T-cell (primary cell): ENCODE results near the gene ALG14. TPM values are rescaled to one million over a fixed set of nuclear protein-coding genes. Genes with fewer than 3 reads are reported as not detected.
"Not testable (repeated sequence)": the region's sequence is repeated elsewhere in the genome, so short reads cannot be mapped to it uniquely, and the experiment has no call there.

ENCODE experiments used
- ATAC-seq, 4 experiments: fragments of 200-7000 bp in 3 of 4; fragments of 150-1000 bp in 1 of 4; cut with Tn5 transposase; replicated peaks in 1 of 4; 1 replicate in 3 of 4; 2 replicates in 1 of 4; pipeline ENCODE4 v1.10.0; 2021; ENCODE audit warnings: moderate library complexity in 3 of 4, mild to moderate bottlenecking in 2 of 4, moderate number of reproducible peaks in 1 of 4
- CTCF ChIA-PET, 2 donors: fragments of 300-600 bp; sonication (Branson Sonifier 250); formaldehyde crosslinking; loops; one replicate each; lab custom pipeline; 2022; ENCODE audit warnings: antibody characterized with exemption in 2 of 2; lab: Charles Lee
- POLR2A ChIA-PET, 2 donors: fragments of 300-600 bp; sonication (Branson Sonifier 250); formaldehyde crosslinking; loops; one replicate each; lab custom pipeline; 2022; ENCODE audit warnings: antibody characterized with exemption in 2 of 2; lab: Charles Lee
- DNase-seq, 35 experiments: peaks; one replicate each; pipeline versions ENCODE4 v3.0.0 to v3.0.0-alpha.2; 2013 to 2023
- H3K27ac ChIP-seq: one replicate; pipeline ENCODE4 v1.5.1; 2013; ENCODE audit warnings: low read length
- H3K27me3 ChIP-seq, 2 experiments: replicated peaks in 1 of 2; 1 replicate in 1 of 2; 2 replicates in 1 of 2; pipeline versions ENCODE4 v1.6.1 to v1.7.0; 2013; ENCODE audit warnings: low read length in 1 of 2, mixed read lengths in 1 of 2; ENCODE audit not compliant: control insufficient read depth in 2 of 2, insufficient read depth in 2 of 2; ENCODE audit errors: extremely low read depth in 1 of 2
- H3K36me3 ChIP-seq, 2 donors: 1 replicate in 1 of 2; 2 replicates in 1 of 2; pipeline versions ENCODE4 v1.6.1 to v1.7.0; 2013; ENCODE audit warnings: low read length in 1 of 2; ENCODE audit not compliant: control insufficient read depth in 2 of 2, insufficient read depth in 1 of 2; ENCODE audit errors: extremely low read depth in 1 of 2
- H3K4me1 ChIP-seq, 2 experiments: 1 replicate in 1 of 2; 2 replicates in 1 of 2; pipeline versions ENCODE4 v1.6.1 to v1.7.0; 2013; ENCODE audit warnings: low read length in 2 of 2, mixed read lengths in 1 of 2; ENCODE audit not compliant: insufficient read depth in 2 of 2, control insufficient read depth in 1 of 2; ENCODE audit errors: extremely low read depth in 1 of 2
- H3K4me3 ChIP-seq, 2 donors: 1 replicate in 1 of 2; 2 replicates in 1 of 2; pipeline versions ENCODE4 v1.5.1 to v1.7.0; 2013; ENCODE audit warnings: mild to moderate bottlenecking in 2 of 2, low read length in 1 of 2, moderate library complexity in 1 of 2; ENCODE audit not compliant: control insufficient read depth in 1 of 2; ENCODE audit errors: extremely low read depth in 1 of 2
- H3K9me3 ChIP-seq: 2 replicates; pipeline ENCODE4 v1.7.0; 2013
- H3K27ac Mint-ChIP-seq, 2 donors: one replicate each; pipeline ENCODE4 v1.8.0; 2020 to 2021; ENCODE audit warnings: mild to moderate bottlenecking in 2 of 2, mixed read lengths in 2 of 2
- H3K27me3 Mint-ChIP-seq, 2 donors: one replicate each; pipeline ENCODE4 v1.8.0; 2021 to 2022; ENCODE audit warnings: mixed read lengths in 2 of 2
- H3K36me3 Mint-ChIP-seq: one replicate; pipeline ENCODE4 v1.8.0; 2021; ENCODE audit warnings: mixed read lengths
- H3K4me1 Mint-ChIP-seq, 3 donors: one replicate each; pipeline ENCODE4 v1.8.0; 2020 to 2022; ENCODE audit warnings: mixed read lengths in 3 of 3, mild to moderate bottlenecking in 1 of 3
- H3K4me3 Mint-ChIP-seq, 3 donors: one replicate each; pipeline ENCODE4 v1.8.0; 2020 to 2022; ENCODE audit warnings: mild to moderate bottlenecking in 3 of 3, mixed read lengths in 3 of 3, moderate library complexity in 3 of 3
- H3K9me3 Mint-ChIP-seq, 3 donors: one replicate each; pipeline ENCODE4 v1.8.0; 2020 to 2022; ENCODE audit warnings: mixed read lengths in 3 of 3
- WGBS: methylation state at CpG from one replicate; pipeline ENCODE4 v1.1.5; 2013; ENCODE audit warnings: missing lambda C conversion rate; ENCODE audit not compliant: insufficient coverage; 5-methylcytosine and 5-hydroxymethylcytosine counted together
- total RNA-seq, 35 experiments: library from RNA in 6 of 35; stranded (reverse) in 6 of 35; fragments of 120-200 nt in 1 of 35; gene quantifications; one replicate each; pipeline versions ENCODE4 v1.2.1 to v1.2.4 and lab custom pipeline; 2013 to 2026

ALG14 gene
- total RNA-seq, 5 donors from 2014 or later (not counting 1 experiment from before 2014, with no cell fraction given) = 0.40 to 2.3 (median 1.7) TPM

GRCh38 chr1:95093296-95093695, 20.5 kb upstream of the ALG14 start:
- Histone ChIP-seq H3K36me3 (no peaks in the 10 kb centered on the region), H3K4me3 (no peak overlapping the region), H3K4me1 (no peaks in the 10 kb centered on the region), H3K27me3 (peaks cover 0 to 8% of the 10 kb centered on the region in 2 experiments), H3K9me3 (no peaks in the 10 kb centered on the region), H3K27ac (no peak overlapping the region)
- Mint-ChIP-seq H3K9me3 (no peaks in the 10 kb centered on the region), H3K4me1 (no peaks in the 10 kb centered on the region), H3K36me3 (no peaks in the 10 kb centered on the region), H3K4me3 (no peak overlapping the region), H3K27me3 (peaks cover 10 to 23% of the 10 kb centered on the region in 2 donors), H3K27ac (no peak overlapping the region)
- ChIA-PET POLR2A (no interaction called here), CTCF (no interaction called here)
- 50% methylated on average over 1 of the region's 1 CpG for WGBS
- no peak for ATAC-seq
- DNase-seq = no peak

DNA sequence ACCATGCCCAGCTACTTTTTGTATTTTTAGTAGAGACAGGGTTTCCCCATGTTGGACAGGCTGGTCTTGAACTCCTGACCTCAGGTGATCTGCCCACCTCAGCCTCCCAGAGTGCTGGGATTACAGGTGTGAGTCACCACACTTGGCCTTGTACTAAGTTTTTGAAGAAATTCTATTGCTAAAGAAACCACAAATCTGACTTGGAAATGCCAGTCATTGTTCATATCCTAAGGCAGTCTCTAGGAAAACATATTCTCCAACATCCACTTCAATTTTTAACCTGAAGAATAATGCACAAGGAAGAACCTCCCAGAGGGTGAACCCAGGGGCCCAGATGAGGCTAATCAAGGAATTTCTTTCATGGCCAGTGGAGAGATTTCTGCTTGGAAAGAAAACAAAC, 20.1 kb upstream of the ALG14 start:
- H3K27ac ChIP-seq, H3K4me3 Mint-ChIP-seq, ATAC-seq, H3K27me3 ChIP-seq, H3K27ac Mint-ChIP-seq, H3K9me3 ChIP-seq, CTCF ChIA-PET, H3K4me1 Mint-ChIP-seq, H3K36me3 Mint-ChIP-seq, POLR2A ChIA-PET, DNase-seq, H3K36me3 ChIP-seq, H3K4me1 ChIP-seq, H3K9me3 Mint-ChIP-seq, H3K4me3 ChIP-seq: not testable (repeated sequence)
- peaks cover 10 to 23% of the 10 kb centered on the region in 2 donors for H3K27me3 Mint-ChIP-seq

DNA sequence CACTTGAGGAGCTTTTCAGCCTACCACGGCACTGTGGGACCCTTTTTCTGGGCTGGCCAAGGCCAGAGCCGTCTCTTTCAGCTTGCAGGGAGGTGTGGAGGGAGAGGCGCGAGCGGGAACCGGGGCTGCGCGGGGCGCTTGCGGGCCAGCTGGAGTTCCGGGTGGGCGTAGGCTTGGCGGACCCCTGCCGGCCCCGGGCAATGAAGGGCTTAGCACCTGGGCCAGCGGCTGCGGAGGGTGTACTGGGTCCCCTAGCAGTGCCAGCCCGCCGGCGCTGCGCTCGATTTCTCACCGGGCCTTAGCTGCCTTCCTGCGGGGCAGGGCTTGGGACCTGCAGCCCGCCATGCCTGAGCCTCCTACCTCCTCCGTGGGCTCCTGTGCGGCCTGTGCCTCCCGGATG, 18.5 kb upstream of the ALG14 start:
- ATAC-seq, H3K9me3 Mint-ChIP-seq, H3K4me3 Mint-ChIP-seq, H3K36me3 Mint-ChIP-seq, H3K4me1 Mint-ChIP-seq, H3K9me3 ChIP-seq, H3K27ac Mint-ChIP-seq, CTCF ChIA-PET, POLR2A ChIA-PET, H3K36me3 ChIP-seq, DNase-seq, H3K4me1 ChIP-seq, H3K27me3 ChIP-seq, H3K27ac ChIP-seq, H3K4me3 ChIP-seq: not testable (repeated sequence)
- peaks cover 12 to 25% of the 10 kb centered on the region in 2 donors for H3K27me3 Mint-ChIP-seq
- 86% methylated on average over 18 of the region's 28 CpGs for WGBS

- no peak overlapping the region for H3K4me3 Mint-ChIP-seq
- CTCF ChIA-PET = no interaction called here
- H3K4me1 Mint-ChIP-seq = peaks cover 0 to under 1% (median 0%) of the 10 kb centered on the region in 3 donors
- no peak overlapping the region for H3K27ac Mint-ChIP-seq
- no peak overlapping the region for H3K4me3 ChIP-seq
- no peaks in the 10 kb centered on the region for H3K9me3 ChIP-seq
- peaks cover 12 to 20% of the 10 kb centered on the region in 2 donors for H3K27me3 Mint-ChIP-seq
- POLR2A ChIA-PET = no interaction called here
- no peaks in the 10 kb centered on the region for H3K4me1 ChIP-seq
- no peak for DNase-seq
- H3K36me3 Mint-ChIP-seq = no peaks in the 10 kb centered on the region
- ATAC-seq = no peak
- H3K27ac ChIP-seq = no peak overlapping the region
- 88% methylated on average over 4 of the region's 6 CpGs for WGBS
- peaks cover 3 to 8% of the 10 kb centered on the region in 2 experiments for H3K27me3 ChIP-seq
- H3K36me3 ChIP-seq = no peaks in the 10 kb centered on the region
- no peaks in the 10 kb centered on the region for H3K9me3 Mint-ChIP-seq
Measured at GRCh38 chr1:95089650-95090287, 17.0 kb upstream of the ALG14 start.

- no peak for DNase-seq
Measured at GRCh38 chr1:95088303-95088702, 15.6 kb upstream of the ALG14 start.

GRCh38 chr1:95086949-95087533, 14.3 kb upstream of the ALG14 start:
- no peaks in the 10 kb centered on the region for H3K9me3 ChIP-seq
- H3K27me3 ChIP-seq = peaks cover 3 to 8% of the 10 kb centered on the region in 2 experiments
- POLR2A ChIA-PET = no interaction called here
- Mint-ChIP-seq H3K4me1 (peaks cover 0 to 9% (median 0%) of the 10 kb centered on the region in 3 donors), H3K4me3 (no peak overlapping the region), H3K27me3 (peaks cover 16 to 23% of the 10 kb centered on the region in 2 donors), H3K9me3 (no peaks in the 10 kb centered on the region), H3K36me3 (no peaks in the 10 kb centered on the region), H3K27ac (no peak overlapping the region)
- H3K27ac ChIP-seq = no peak overlapping the region
- CTCF ChIA-PET = interaction anchor here in 1 of 2 donors (0.6 kb wide), 1 partner anchor 52 kb away, joined by 4 read pairs; no protein-coding TSS in a partner anchor
- WGBS = 80% methylated on average over 2 of the region's 5 CpGs
- no peaks in the 10 kb centered on the region for H3K36me3 ChIP-seq
- H3K4me1 ChIP-seq = no peaks in the 10 kb centered on the region
- H3K4me3 ChIP-seq = no peak overlapping the region
- DNase-seq (no peak), ATAC-seq (no peak)

More at GRCh38 chr1:95088303-95088702, 15.6 kb upstream of the ALG14 start:
- Mint-ChIP-seq H3K4me3 (no peak overlapping the region), H3K27me3 (peaks cover 17 to 20% of the 10 kb centered on the region in 2 donors), H3K36me3 (no peaks in the 10 kb centered on the region), H3K27ac (no peak overlapping the region), H3K4me1 (peaks cover 0 to 9% (median 0%) of the 10 kb centered on the region in 3 donors), H3K9me3 (no peaks in the 10 kb centered on the region)
- ChIA-PET CTCF (interaction anchor here (0.5 to 1.0 kb wide), 2 partner anchors 130 to 146 kb away, joined by 3 read pairs; partner anchors contain the start of gene RWDD3 (in 1 of the 2)), POLR2A (no interaction called here)
- Histone ChIP-seq H3K9me3 (no peaks in the 10 kb centered on the region), H3K27ac (no peak overlapping the region), H3K4me3 (no peak overlapping the region), H3K4me1 (no peaks in the 10 kb centered on the region), H3K27me3 (peaks cover 3 to 8% of the 10 kb centered on the region in 2 experiments), H3K36me3 (no peaks in the 10 kb centered on the region)
- WGBS = no CpG with 5 or more reads among the region's 1 CpG
- ATAC-seq = no peak
